Fibroblast of mammary gland (primary cell): ENCODE data around the gene C9.
"Not testable (repeated sequence)": the region's sequence is repeated elsewhere in the genome, so short reads cannot be mapped to it uniquely, and the experiment has no call there.

Source experiments
- DNase-seq: peaks from one replicate; pipeline ENCODE4 v3.0.0-alpha.2; 2010; ENCODE audit warnings: low read depth
- H3K4me3 ChIP-seq: 2 replicates; pipeline ENCODE4 v1.5.1; 2011; ENCODE audit warnings: low read depth, mild to moderate bottlenecking, low read length, moderate library complexity; ENCODE audit not compliant: control insufficient read depth
- CTCF ChIP-seq: conservative IDR thresholded peaks from 2 replicates; pipeline ENCODE4 v1.5.1; 2011; ENCODE audit warnings: low read depth, low read length, inconsistent platforms; ENCODE audit not compliant: control insufficient read depth, insufficient read depth

C9 gene

DNA sequence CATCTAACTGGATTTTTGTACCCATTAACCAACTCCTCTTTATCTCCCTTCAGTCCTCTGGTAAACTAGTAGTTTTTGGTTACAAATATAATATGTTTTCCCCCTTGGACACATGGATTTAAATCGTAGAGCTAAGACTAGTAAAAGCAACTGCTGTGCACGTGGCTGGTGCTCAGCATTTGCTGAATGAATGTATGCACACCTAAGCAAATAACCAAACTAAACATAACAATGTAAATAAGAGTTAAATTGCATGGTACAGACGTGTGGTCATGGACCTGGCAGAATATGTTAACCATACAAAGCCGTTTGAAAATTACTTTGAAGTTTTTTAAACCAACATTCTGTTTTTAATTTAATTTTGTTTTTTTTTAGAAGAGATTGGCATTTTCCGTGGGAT lies 79.7 kb downstream of the C9 start:
- no peak overlapping the region for H3K4me3 ChIP-seq
- no peak for DNase-seq
- no peak for TF ChIP-seq CTCF

DNA sequence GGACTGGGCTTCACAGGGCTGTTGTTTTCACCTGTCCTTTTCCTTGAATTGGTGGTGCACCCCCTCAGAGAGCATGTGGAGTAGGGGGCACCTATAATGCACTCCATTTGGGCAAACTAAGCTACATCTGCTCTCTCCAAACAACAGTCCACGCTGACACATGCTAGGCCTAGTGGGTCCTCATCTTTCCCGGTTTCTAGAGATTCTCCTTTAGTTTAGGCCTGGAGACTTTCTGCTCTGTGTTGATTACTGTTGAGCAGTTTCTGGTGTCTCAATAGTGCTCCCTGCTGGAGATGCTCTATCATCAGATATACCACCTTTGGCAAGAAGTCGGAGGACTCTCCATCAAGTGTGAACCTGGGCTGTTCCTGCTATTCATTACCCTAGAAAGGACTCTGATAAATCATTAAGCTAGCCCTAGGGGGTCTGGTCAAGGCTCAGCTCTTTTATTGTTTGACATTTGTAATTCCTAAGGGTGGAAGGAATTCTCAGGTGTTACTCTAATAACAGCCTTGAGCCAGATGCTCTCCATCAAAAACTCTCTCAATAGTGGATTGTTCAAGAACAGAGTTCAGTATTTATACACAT lies 81.0 kb downstream of the C9 start:
- peak; percentile 75 for DNase-seq
- TF ChIP-seq CTCF = peak; percentile 78
- H3K4me3 ChIP-seq = no peak overlapping the region

DNA sequence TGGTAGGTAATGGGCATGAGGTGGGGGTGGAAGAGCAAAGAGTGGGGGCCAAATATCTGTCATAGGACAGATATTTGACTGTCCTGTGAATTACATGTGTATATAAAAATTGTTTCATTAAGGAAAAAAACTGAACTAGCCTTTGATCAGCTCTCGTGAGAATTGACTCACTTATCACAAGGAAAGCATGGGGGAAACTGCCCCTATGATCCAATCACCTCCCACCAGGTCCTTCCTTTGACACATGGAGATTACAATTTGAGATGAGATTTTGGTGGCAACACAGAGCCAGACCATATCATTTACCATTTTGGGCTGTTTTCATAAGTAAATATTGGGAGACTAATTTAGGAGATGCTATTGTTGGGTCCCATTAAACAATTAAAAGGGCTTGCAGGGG lies 81.7 kb downstream of the C9 start:
- no peak overlapping the region for H3K4me3 ChIP-seq
- no peak for TF ChIP-seq CTCF
- no peak for DNase-seq

DNA sequence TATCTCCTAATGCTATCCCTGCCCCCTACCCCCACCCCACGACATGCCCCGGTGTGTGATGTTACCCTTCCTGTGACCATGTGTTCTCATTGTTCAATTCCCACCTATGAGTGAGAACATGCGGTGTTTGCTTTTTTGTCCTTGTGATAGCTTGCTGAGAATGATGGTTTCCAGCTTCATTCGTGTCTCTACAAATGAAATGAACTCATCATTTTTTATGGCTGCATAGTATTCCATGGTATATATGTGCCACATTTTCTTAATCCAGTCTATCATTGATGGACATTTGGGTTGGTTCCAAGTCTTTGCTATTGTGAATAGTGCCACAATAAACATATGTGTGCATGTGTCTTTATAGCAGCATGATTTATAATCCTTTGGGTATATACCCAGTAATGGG lies 88.4 kb downstream of the C9 start:
- DNase-seq, H3K4me3 ChIP-seq: not testable (repeated sequence)

DNA sequence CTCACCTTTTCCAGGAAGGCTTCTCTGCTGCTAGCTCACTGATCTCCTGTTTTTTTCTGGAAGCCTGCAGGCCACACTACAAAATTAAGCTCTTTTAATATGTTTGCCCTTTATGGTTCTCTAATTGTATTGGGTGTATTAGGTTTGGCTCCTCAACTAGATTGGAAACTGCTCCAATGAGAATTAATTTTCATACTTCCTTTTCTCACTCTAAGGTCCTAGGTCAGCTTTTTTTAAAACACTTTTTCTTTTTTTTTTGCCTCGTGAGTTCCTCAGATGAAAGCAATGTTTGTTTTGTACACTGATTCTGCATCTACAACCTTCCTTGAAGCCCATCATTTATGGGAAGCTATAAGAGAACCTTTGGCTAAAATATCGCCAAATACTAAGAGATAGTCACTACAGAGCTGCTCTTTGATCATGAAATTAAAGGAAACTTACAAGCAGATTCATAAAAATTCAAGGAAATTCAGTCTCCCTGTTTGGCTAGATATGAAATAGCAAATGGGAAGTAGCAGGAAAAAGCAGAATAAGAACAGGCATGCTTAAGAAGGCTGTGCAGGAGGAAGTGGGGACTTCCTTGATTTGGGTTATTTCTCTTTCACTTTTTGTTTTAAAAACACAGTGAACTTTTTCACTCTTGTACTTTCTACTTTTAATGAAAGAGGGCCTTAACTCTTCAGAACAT lies 89.8 kb downstream of the C9 start:
- no peak overlapping the region for H3K4me3 ChIP-seq
- no peak for DNase-seq
- TF ChIP-seq CTCF = no peak

DNA sequence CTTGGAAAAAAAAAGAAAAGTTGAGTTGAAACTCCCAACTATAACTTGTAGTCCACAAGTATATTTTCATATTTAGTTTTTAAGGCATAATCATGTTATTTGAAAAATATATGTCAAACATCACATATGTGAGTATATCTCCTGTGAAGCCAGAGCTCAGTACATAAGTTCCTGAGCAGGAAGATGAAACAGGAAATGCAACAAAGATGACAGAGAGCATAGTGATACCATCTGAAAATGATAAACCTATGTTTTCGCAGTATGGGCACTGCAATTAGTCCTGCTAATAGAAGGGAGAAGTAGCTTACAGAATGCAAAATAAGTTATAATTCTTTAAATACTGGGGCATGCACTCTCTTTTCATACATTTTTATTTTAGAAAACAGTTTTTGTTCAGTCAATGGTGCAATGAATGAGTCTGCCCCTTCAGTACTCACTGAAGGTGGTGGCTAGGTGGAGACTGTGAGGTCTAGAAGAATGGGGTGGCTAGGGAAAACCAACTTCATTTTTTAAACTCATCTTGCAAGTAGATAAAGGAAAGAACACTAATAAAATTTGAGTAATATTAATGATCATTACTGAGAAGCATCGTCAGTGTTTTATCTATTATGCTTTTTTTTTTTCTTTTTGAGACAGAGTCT lies 90.9 kb downstream of the C9 start:
- no peak for DNase-seq
- H3K4me3 ChIP-seq = no peak overlapping the region
- no peak for TF ChIP-seq CTCF

DNA sequence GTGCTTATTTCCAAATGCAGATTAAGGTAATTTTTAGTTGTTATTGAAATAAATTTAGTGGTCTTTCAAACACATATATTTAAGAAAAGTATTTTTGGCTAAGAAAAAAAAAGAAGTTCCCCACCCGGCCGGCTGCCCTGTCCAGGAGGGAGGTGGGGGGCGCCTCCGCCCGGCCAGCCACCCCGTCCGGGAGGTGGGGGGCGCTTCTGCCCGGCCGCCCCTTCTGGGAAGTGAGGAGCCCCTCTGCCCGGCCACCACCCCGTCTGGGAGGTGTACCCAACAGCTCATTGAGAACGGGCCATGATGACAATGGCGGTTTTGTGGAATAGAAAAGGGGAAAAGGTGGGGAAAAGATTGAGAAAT lies 91.4 kb downstream of the C9 start:
- not testable (repeated sequence) for DNase-seq, H3K4me3 ChIP-seq
